ENCODE measurements around the gene SURF4. TPM values are rescaled to one million over a fixed set of nuclear protein-coding genes. Genes with fewer than 3 reads are reported as not detected.

Gene SURF4
- total and polyA plus RNA-seq, 2 experiments from 2014 or later = 354 to 360 TPM

GRCh38 chr9:133375116-133375723 lies 640 bp downstream of the SURF4 start:
- peaks cover 26% of the 10 kb centered on the region for H3K4me1 ChIP-seq (ENCODE audit: insufficient read depth)
- no peaks in the 10 kb centered on the region for H3K27me3 ChIP-seq
- peak; percentile 82 for DNase-seq (ENCODE audit: low spot score)
- H3K27ac ChIP-seq = peak overlapping the region; percentile 99
- no peaks in the 10 kb centered on the region for H3K36me3 ChIP-seq (replicated peaks; ENCODE audit: insufficient read depth, low read depth)
- H3K4me2 ChIP-seq = peak overlapping the region; percentile 88
- 2% methylated on average over 27 of the region's 39 CpGs for WGBS (ENCODE audit: low lambda C conversion rate, missing lambda C conversion rate)
- H3K4me3 ChIP-seq = peak overlapping the region; percentile 82
- no peaks in the 10 kb centered on the region for H3K9me2 ChIP-seq (replicated peaks; ENCODE audit: insufficient read depth)
- H3K79me2 ChIP-seq = peaks cover 55% of the 10 kb centered on the region
- peaks cover 49% of the 10 kb centered on the region for H4K20me1 ChIP-seq (ENCODE audit: insufficient read depth, poor library complexity, severe bottlenecking)
- peak overlapping the region; percentile 18 for H2AFZ ChIP-seq
- no peaks in the 10 kb centered on the region for H3K9me3 ChIP-seq (ENCODE audit: low read depth)
- TF ChIP-seq EZH2 (IDR thresholded peaks at IDR 0.05; ENCODE audit: borderline replicate concordance) (no peak), EZH2phosphoT487 (IDR thresholded peaks at IDR 0.05; ENCODE audit: low read depth, severe bottlenecking, unreplicated experiment) (no peak), CTCF (IDR thresholded peaks at IDR 0.05; ENCODE audit: poor library complexity) (peak; percentile 39)

DNA sequence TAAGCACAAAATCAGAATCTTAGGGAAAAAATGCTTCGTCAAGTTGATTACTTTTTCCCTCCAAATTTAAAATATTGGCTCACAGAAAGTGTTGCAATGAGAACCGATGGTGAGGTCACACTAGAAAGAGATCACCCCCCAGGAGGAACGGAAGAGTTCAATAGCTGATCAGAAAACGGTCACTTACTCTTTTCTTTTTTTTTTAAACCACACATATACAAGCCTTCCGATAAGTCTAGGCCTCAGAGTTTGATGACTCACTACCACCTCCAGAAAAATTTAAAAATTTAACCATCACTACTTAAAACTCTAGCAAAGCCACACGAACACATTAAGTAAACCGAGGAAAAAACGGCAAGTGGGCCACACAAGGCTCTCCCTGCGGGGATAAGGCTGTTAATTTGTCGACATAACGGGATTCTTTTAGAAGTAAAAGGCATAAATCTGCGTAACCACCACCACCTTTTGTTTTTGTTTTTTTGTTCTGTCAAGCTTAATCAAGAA lies 1.2 kb downstream of the SURF4 start:
- no peaks in the 10 kb centered on the region for H3K9me2 ChIP-seq (replicated peaks; ENCODE audit: insufficient read depth)
- DNase-seq (ENCODE audit: low spot score) = no peak
- 27% methylated on average over 12 of the region's 12 CpGs for WGBS (ENCODE audit: low lambda C conversion rate, missing lambda C conversion rate)
- TF ChIP-seq EZH2phosphoT487 (IDR thresholded peaks at IDR 0.05; ENCODE audit: low read depth, severe bottlenecking, unreplicated experiment) = no peak
- TF ChIP-seq EZH2 (IDR thresholded peaks at IDR 0.05; ENCODE audit: borderline replicate concordance) = no peak
- no peak for TF ChIP-seq CTCF (IDR thresholded peaks at IDR 0.05; ENCODE audit: poor library complexity)
- peaks cover 60% of the 10 kb centered on the region for H3K79me2 ChIP-seq
- H3K4me1 ChIP-seq (ENCODE audit: insufficient read depth) = peaks cover 26% of the 10 kb centered on the region
- no peaks in the 10 kb centered on the region for H3K36me3 ChIP-seq (replicated peaks; ENCODE audit: insufficient read depth, low read depth)
- peak overlapping the region; percentile 88 for H3K4me2 ChIP-seq
- H3K27ac ChIP-seq = peak overlapping the region; percentile 99
- peak overlapping the region; percentile 82 for H3K4me3 ChIP-seq
- no peaks in the 10 kb centered on the region for H3K27me3 ChIP-seq
- H4K20me1 ChIP-seq (ENCODE audit: insufficient read depth, poor library complexity, severe bottlenecking) = peaks cover 54% of the 10 kb centered on the region
- H3K9me3 ChIP-seq (ENCODE audit: low read depth) = no peaks in the 10 kb centered on the region
- H2AFZ ChIP-seq = no peak overlapping the region

GRCh38 chr9:133372144-133372543 lies 3.7 kb downstream of the SURF4 start:
- H3K9me3 ChIP-seq (ENCODE audit: low read depth) = no peaks in the 10 kb centered on the region
- peak overlapping the region; percentile 88 for H3K4me2 ChIP-seq
- H2AFZ ChIP-seq = no peak overlapping the region
- TF ChIP-seq EZH2 (IDR thresholded peaks at IDR 0.05; ENCODE audit: borderline replicate concordance) (no peak), CTCF (IDR thresholded peaks at IDR 0.05; ENCODE audit: poor library complexity) (no peak), EZH2phosphoT487 (IDR thresholded peaks at IDR 0.05; ENCODE audit: low read depth, severe bottlenecking, unreplicated experiment) (no peak)
- no peak for DNase-seq (ENCODE audit: low spot score)
- peaks cover 85% of the 10 kb centered on the region for H3K79me2 ChIP-seq
- peaks cover 38% of the 10 kb centered on the region for H3K4me1 ChIP-seq (ENCODE audit: insufficient read depth)
- peaks cover 80% of the 10 kb centered on the region for H4K20me1 ChIP-seq (ENCODE audit: insufficient read depth, poor library complexity, severe bottlenecking)
- no peak overlapping the region for H3K4me3 ChIP-seq
- WGBS (ENCODE audit: low lambda C conversion rate, missing lambda C conversion rate) = 91% methylated on average over 7 of the region's 7 CpGs
- no peak overlapping the region for H3K27ac ChIP-seq
- H3K36me3 ChIP-seq (replicated peaks; ENCODE audit: insufficient read depth, low read depth) = no peaks in the 10 kb centered on the region
- no peaks in the 10 kb centered on the region for H3K9me2 ChIP-seq (replicated peaks; ENCODE audit: insufficient read depth)
- H3K27me3 ChIP-seq = no peaks in the 10 kb centered on the region

All from hepatocyte (in vitro differentiated cells).